Naive B cell (primary cell): ENCODE results near the gene DES. TPM values are rescaled to one million over a fixed set of nuclear protein-coding genes. Genes with fewer than 3 reads are reported as not detected.
A peak's percentile ranks its signal among the peaks of the same experiment; 100 is the strongest.

Experiments used
- ATAC-seq, 2 donors: fragments of 150-1000 bp; cut with Tn5 transposase; 2 replicates each; pipeline ENCODE4 v1.10.0; 2021; ENCODE audit warnings: low read depth in 2 of 2, mild to moderate bottlenecking in 2 of 2, moderate library complexity in 2 of 2
- DNase-seq: peaks from one replicate; pipeline ENCODE4 v3.0.0; 2022
- H3K27ac Mint-ChIP-seq, 6 donors: one replicate each; pipeline ENCODE4 v1.8.0; 2020 to 2022; ENCODE audit warnings: mild to moderate bottlenecking in 6 of 6, mixed read lengths in 6 of 6, moderate library complexity in 5 of 6, inconsistent platforms in 2 of 6
- H3K27me3 Mint-ChIP-seq, 3 donors: one replicate each; pipeline ENCODE4 v1.8.0; 2021 to 2022; ENCODE audit warnings: mixed read lengths in 3 of 3, mild to moderate bottlenecking in 1 of 3
- H3K36me3 Mint-ChIP-seq, 2 donors: one replicate each; pipeline ENCODE4 v1.8.0; 2020 to 2022; ENCODE audit warnings: mixed read lengths in 2 of 2, inconsistent platforms in 1 of 2, mild to moderate bottlenecking in 1 of 2
- H3K4me1 Mint-ChIP-seq, 3 donors: one replicate each; pipeline ENCODE4 v1.8.0; 2020 to 2022; ENCODE audit warnings: mixed read lengths in 3 of 3, inconsistent platforms in 1 of 3, mild to moderate bottlenecking in 1 of 3, moderate library complexity in 1 of 3
- H3K4me3 Mint-ChIP-seq, 8 donors: one replicate each; pipeline ENCODE4 v1.8.0; 2020 to 2022; ENCODE audit warnings: mild to moderate bottlenecking in 8 of 8, mixed read lengths in 8 of 8, moderate library complexity in 8 of 8, inconsistent platforms in 2 of 8
- H3K9me3 Mint-ChIP-seq, 7 donors: one replicate each; pipeline ENCODE4 v1.8.0; 2020 to 2022; ENCODE audit warnings: mixed read lengths in 7 of 7, mild to moderate bottlenecking in 5 of 7, inconsistent platforms in 2 of 7, moderate library complexity in 1 of 7
- polyA plus RNA-seq, 6 donors: library from polyadenylated mRNA; unstranded; fragments of 300-500 nt; fragmentation: Illumina TruSeq; gene quantifications; one replicate each; pipeline ENCODE4 v1.2.3, GENCODE V29; 2021; ENCODE audit warnings: low read depth in 6 of 6

DES gene
- polyA plus RNA-seq, 6 donors from 2014 or later = not detected

DNA sequence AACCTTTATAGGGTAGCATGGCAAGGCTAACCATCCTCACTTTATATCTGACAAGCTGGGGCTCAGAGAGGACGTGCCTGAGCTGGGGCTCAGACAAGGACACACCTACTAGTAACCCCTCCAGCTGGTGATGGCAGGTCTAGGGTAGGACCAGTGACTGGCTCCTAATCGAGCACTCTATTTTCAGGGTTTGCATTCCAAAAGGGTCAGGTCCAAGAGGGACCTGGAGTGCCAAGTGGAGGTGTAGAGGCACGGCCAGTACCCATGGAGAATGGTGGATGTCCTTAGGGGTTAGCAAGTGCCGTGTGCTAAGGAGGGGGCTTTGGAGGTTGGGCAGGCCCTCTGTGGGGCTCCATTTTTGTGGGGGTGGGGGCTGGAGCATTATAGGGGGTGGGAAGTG lies 1.2 kb upstream of the DES start:
- ATAC-seq (no peak), DNase-seq (no peak)
- H3K4me1 Mint-ChIP-seq = peaks cover 0 to 2% (median 0%) of the 10 kb centered on the region in 3 donors
- no peaks in the 10 kb centered on the region for H3K36me3 Mint-ChIP-seq
- H3K27me3 Mint-ChIP-seq = peaks cover 35 to 80% (median 77%) of the 10 kb centered on the region in 3 donors
- peaks cover 0 to 18% (median 5%) of the 10 kb centered on the region in 7 donors for H3K9me3 Mint-ChIP-seq
- H3K4me3 Mint-ChIP-seq = peak overlapping the region in 1 of 8 donors; percentile 53
- H3K27ac Mint-ChIP-seq = peak overlapping the region in 1 of 6 donors; percentile 42

DNA sequence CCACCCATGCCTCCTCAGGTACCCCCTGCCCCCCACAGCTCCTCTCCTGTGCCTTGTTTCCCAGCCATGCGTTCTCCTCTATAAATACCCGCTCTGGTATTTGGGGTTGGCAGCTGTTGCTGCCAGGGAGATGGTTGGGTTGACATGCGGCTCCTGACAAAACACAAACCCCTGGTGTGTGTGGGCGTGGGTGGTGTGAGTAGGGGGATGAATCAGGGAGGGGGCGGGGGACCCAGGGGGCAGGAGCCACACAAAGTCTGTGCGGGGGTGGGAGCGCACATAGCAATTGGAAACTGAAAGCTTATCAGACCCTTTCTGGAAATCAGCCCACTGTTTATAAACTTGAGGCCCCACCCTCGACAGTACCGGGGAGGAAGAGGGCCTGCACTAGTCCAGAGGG lies 803 bp upstream of the DES start:
- Mint-ChIP-seq H3K4me3 (no peak overlapping the region), H3K36me3 (no peaks in the 10 kb centered on the region), H3K9me3 (peaks cover 0 to 15% (median 4%) of the 10 kb centered on the region in 7 donors), H3K27me3 (peaks cover 39 to 81% (median 80%) of the 10 kb centered on the region in 3 donors), H3K4me1 (peaks cover 0 to 2% (median 0%) of the 10 kb centered on the region in 3 donors), H3K27ac (no peak overlapping the region)
- no peak for ATAC-seq
- DNase-seq = no peak

DNA sequence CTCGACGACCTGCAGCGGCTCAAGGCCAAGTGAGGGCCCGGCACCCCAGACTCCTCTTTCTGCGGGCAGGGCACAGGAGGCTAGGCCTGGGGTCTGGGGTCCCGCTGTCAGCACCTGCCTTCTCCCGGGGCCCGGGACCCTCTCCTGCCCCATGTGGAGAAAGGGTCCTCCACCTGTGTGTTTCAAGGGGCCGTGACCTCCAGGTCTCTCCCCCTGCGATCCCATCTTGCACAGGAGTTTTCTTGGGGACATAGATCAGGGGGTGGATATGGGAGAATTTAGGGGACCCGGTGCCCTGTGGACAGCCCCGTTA lies 791 bp downstream of the DES start:
- H3K27ac Mint-ChIP-seq = peak overlapping the region in 1 of 6 donors; percentile 67
- H3K27me3 Mint-ChIP-seq = peaks cover 38 to 79% (median 76%) of the 10 kb centered on the region in 3 donors
- H3K4me1 Mint-ChIP-seq = peaks cover 0 to 2% (median 0%) of the 10 kb centered on the region in 3 donors
- no peak overlapping the region for H3K4me3 Mint-ChIP-seq
- ATAC-seq (no peak), DNase-seq (no peak)
- H3K9me3 Mint-ChIP-seq = peaks cover 0 to 2% (median 0%) of the 10 kb centered on the region in 7 donors
- H3K36me3 Mint-ChIP-seq = no peaks in the 10 kb centered on the region

DNA sequence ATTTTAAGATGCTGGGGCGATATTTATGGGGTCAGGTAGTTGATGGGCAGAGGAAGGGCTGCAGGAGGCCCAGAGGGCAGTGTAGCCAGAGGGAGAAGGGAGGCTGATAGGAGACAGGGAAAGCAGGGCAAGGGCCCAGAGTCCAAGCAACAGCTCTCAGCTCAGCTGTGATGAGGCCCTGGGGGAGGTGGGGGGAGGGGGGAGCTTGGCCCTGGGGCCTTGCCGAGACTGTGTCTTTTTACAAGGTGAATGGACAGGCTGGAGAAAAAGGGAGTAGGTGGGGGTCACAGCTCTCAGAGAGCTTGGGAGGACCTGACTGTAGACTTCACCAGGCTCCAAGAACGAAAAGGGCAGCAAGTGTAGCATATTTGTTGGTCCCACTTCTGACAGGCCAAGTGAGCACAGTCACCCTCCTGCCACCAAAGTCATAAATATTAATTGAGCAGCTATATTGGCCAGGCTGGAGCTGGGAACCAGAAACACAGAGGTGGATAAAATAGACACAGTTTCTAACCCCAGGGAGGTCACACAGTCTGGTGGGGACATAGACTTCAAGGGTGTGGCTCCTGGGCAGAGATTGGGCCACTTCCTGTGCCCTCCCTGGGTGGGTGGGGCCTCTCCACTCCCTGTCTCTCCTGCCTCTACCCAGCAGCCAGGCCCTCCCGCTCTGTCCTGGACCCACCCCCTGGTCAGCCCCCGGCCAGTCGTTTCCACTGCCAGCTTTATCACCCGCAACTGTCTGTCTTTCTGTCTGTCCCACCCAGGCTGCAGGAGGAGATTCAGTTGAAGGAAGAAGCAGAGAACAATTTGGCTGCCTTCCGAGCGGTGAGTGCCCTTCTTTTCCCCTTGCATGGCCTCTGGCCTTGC lies 1.4 kb downstream of the DES start:
- Mint-ChIP-seq H3K9me3 (peaks cover 0 to 2% (median 0%) of the 10 kb centered on the region in 7 donors), H3K4me3 (no peak overlapping the region), H3K27me3 (peaks cover 39 to 82% (median 79%) of the 10 kb centered on the region in 3 donors), H3K36me3 (no peaks in the 10 kb centered on the region), H3K27ac (peak overlapping the region in 1 of 6 donors; percentile 67), H3K4me1 (peaks cover 0 to 2% (median 0%) of the 10 kb centered on the region in 3 donors)
- DNase-seq (no peak), ATAC-seq (no peak)

DNA sequence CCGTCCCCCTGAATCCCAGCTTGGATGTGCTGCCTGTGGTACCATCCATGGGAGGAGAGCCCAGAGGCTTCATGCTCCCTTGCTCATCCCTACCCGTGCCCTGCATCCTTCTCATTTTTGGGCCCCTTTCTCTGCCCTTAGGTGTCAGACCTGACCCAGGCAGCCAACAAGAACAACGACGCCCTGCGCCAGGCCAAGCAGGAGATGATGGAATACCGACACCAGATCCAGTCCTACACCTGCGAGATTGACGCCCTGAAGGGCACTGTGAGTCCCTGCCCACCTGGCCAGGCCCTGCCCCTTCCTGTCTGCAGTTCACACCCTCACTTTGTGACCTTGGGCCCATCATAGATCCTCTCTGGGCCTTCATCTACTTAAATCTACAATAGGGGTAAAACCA lies 2.5 kb downstream of the DES start:
- ATAC-seq = no peak
- Mint-ChIP-seq H3K4me1 (peaks cover 0 to 2% (median 0%) of the 10 kb centered on the region in 3 donors), H3K4me3 (no peak overlapping the region), H3K27ac (no peak overlapping the region), H3K9me3 (peaks cover 0 to 2% (median 0%) of the 10 kb centered on the region in 7 donors), H3K27me3 (peaks cover 38 to 83% (median 80%) of the 10 kb centered on the region in 3 donors), H3K36me3 (no peaks in the 10 kb centered on the region)
- DNase-seq = no peak

DNA sequence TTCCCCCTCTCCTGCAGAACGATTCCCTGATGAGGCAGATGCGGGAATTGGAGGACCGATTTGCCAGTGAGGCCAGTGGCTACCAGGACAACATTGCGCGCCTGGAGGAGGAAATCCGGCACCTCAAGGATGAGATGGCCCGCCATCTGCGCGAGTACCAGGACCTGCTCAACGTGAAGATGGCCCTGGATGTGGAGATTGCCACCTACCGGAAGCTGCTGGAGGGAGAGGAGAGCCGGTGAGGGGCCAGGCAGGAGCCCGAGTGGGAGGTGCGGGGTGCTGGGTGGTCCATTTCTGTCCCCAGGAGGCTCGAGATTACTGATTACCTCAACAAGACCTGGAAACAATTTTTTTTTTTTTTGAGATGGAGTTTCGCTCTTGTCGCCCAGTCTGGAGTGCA lies 3.1 kb downstream of the DES start:
- H3K4me3 Mint-ChIP-seq = no peak overlapping the region
- H3K27ac Mint-ChIP-seq = no peak overlapping the region

DNA sequence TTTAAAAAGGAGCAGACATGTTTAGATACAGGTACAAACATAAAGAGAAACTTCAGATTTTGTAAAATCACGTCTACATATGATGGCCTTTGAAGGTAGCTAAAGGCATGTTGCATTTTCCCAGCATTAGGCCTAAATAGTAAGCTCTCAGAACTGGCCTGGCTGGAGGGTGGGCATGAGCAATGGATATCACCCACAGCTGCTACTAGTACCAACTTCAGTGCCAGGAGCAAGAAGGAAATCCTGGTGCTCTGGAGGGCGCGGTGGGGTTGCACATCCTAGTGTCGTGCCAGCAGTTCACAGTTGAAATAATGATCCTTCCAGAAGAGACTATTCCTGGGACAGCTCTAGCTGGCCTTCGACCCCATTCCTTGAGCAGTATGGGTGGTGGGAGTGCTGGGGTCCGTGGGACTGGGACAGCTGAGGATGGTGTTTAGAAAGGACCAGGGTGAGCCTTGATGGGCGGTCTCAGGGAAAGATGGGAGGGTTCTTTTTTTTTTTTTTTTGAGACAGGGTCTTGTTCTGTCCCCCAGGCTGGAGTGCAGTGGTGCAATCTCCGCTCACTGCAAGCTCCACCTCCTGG lies 4.9 kb downstream of the DES start:
- Mint-ChIP-seq H3K27me3 (peaks cover 31 to 85% (median 84%) of the 10 kb centered on the region in 3 donors), H3K4me1 (peaks cover 0 to 2% (median 0%) of the 10 kb centered on the region in 3 donors), H3K9me3 (peaks cover 0 to 2% (median 0%) of the 10 kb centered on the region in 7 donors), H3K27ac (no peak overlapping the region), H3K4me3 (peak overlapping the region in 1 of 8 donors; percentile 72), H3K36me3 (no peaks in the 10 kb centered on the region)
- DNase-seq (no peak), ATAC-seq (no peak)

More for the DNA sequence above, 3.1 kb downstream of the DES start:
- no peaks in the 10 kb centered on the region for H3K36me3 Mint-ChIP-seq
- H3K27me3 Mint-ChIP-seq = peaks cover 34 to 83% (median 80%) of the 10 kb centered on the region in 3 donors
- ATAC-seq = no peak
- H3K9me3 Mint-ChIP-seq = peaks cover 0 to 2% (median 0%) of the 10 kb centered on the region in 7 donors
- no peak for DNase-seq
- peaks cover 0 to 2% (median 0%) of the 10 kb centered on the region in 3 donors for H3K4me1 Mint-ChIP-seq

DNA sequence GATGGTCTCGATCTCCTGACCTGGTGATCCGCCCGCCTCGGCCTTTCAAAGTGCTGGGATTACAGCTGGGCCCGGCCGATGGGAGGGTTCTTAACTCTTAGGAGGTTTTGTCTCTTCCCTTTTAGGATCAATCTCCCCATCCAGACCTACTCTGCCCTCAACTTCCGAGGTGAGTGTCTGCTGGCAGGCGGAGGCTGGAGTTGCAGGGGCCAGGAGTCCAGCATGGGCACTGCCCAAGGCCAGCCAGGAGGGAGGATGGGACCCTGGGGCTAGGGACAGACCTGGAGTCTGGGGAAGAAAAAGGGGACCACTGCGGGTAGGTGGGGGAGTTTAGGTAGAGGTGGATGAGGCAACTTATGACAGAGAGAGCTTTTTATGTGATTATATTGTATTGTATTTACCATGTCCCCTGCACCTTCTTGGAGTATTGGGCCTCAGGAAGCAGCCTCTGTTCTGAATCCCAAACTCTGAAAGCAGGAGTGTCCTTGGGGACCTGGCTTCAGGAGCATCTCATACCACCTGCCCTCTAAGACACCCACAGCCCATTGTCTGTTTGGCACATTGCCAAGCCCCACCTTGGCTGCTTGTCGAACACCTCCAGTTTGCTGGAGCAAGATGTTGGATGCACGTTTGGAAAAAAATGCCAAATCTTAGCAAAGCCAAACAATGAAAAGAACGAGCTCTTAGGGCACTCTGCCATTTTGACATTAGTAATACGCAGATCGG lies 5.6 kb downstream of the DES start:
- DNase-seq = no peak
- ATAC-seq = no peak

DNA sequence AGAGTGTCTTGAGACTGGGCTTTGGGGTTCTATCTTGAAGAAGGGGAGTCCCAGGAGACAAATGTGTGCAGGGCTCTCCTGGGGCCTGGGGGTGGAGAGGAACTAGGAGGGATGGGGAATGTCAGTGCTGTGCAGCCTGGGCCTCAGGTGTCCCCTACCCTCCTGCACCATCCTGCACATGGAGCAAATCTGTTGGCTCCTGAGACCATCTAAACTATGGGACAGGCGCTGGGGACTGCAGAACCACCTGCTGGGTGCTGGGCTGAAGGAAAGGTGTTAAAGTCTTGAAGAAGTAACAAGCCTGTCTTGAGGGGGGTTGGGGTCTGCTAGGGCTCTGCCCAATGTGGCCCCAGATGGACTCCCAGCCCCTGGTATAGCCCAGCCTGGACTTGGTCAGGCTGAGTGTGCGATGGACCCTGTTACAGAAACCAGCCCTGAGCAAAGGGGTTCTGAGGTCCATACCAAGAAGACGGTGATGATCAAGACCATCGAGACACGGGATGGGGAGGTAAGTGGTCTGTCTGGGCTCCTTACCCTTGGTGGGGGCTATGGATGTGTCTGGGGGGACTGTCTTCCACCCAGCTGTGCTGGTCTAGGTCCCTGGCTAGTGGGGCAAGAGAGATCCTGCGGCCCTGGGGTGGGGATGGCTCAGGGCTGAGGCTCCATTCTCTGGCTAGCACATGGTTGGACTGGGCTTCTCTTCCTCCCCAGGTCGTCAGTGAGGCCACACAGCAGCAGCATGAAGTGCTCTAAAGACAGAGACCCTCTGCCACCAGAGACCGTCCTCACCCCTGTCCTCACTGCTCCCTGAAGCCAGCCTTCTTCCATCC lies 7.3 kb downstream of the DES start:
- peaks cover 20 to 79% (median 67%) of the 10 kb centered on the region in 3 donors for H3K27me3 Mint-ChIP-seq
- DNase-seq (no peak), ATAC-seq (no peak)
- H3K4me1 Mint-ChIP-seq = no peaks in the 10 kb centered on the region
- peaks cover 0 to 1% (median 0%) of the 10 kb centered on the region in 7 donors for H3K9me3 Mint-ChIP-seq
- H3K36me3 Mint-ChIP-seq = no peaks in the 10 kb centered on the region
- peak overlapping the region in 1 of 8 donors; percentile 12 for H3K4me3 Mint-ChIP-seq
- no peak overlapping the region for H3K27ac Mint-ChIP-seq

More for the DNA sequence above, 5.6 kb downstream of the DES start:
- Mint-ChIP-seq H3K9me3 (peaks cover 0 to 2% (median 0%) of the 10 kb centered on the region in 7 donors), H3K4me3 (peak overlapping the region in 1 of 8 donors; percentile 9), H3K36me3 (no peaks in the 10 kb centered on the region), H3K27me3 (peaks cover 32 to 90% (median 84%) of the 10 kb centered on the region in 3 donors), H3K27ac (no peak overlapping the region), H3K4me1 (peaks cover 0 to 2% (median 0%) of the 10 kb centered on the region in 3 donors)

DNA sequence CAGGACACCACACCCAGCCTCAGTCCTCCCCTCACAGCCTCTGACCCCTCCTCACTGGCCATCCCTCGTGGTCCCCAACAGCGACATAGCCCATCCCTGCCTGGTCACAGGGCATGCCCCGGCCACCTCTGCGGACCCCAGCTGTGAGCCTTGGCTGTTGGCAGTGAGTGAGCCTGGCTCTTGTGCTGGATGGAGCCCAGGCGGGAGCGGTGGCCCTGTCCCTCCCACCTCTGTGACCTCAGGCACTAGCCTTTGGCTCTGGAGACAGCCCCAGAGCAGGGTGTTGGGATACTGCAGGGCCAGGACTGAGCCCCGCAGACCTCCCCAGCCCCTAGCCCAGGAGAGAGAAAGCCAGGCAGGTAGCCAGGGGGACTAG lies 7.9 kb downstream of the DES start:
- Mint-ChIP-seq H3K27me3 (peaks cover 20 to 73% (median 64%) of the 10 kb centered on the region in 3 donors), H3K27ac (no peak overlapping the region), H3K4me3 (no peak overlapping the region), H3K36me3 (no peaks in the 10 kb centered on the region), H3K4me1 (no peaks in the 10 kb centered on the region), H3K9me3 (peaks cover 0 to 1% (median 0%) of the 10 kb centered on the region in 7 donors)
- ATAC-seq (no peak), DNase-seq (no peak)

DNA sequence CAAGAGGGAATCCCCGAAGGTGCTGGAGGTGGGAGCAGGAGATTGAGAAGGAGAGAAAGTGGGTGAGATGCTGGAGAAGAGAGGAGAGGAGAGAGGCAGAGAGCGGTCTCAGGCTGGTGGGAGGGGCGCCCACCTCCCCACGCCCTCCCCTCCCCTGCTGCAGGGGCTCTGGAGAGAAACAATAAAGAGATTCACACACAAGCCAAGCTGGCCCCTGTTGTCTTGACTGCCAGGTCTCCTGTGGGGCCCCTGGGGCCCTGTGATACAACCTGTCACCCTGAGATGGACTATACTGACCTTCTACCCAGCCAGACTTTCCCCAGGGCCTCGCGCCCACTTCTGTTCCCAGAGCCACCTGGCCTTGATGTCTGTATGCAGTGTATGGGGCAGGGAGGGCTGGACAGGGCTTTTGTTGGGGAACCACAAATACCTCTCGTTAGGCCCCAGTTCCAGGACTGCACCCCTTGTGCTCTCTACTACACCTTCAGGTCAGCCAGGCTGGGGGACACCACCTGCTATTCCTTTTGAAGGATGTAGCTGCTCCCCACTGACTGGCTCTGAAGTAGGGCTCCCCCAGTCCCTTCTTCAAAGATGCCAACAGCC lies 8.5 kb downstream of the DES start:
- Mint-ChIP-seq H3K27me3 (peaks cover 20 to 74% (median 64%) of the 10 kb centered on the region in 3 donors), H3K9me3 (peaks cover 0 to 1% (median 0%) of the 10 kb centered on the region in 7 donors), H3K36me3 (no peaks in the 10 kb centered on the region), H3K27ac (no peak overlapping the region), H3K4me3 (no peak overlapping the region), H3K4me1 (no peaks in the 10 kb centered on the region)
- DNase-seq (no peak), ATAC-seq (no peak)

DNA sequence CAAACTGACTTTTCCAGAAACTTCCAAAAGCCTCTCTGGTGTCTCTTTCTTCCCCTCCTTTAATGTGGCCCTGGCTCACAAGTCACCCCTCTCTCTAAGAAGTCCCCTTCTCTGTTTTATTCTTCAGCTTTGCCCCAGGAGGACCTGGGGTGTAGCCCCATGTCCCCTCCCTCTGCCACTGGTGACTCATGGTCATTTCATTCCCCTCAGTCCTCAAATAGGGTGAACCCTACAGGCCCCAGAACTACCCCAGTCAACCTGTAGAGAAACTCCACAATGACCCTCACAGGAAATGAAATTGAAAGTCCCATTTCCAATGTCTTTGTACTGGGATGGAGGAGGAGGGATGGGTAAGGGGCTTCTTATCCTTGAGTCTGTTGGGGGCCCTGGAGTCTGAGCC lies 10.3 kb downstream of the DES start:
- no peak for DNase-seq
- ATAC-seq = no peak
- Mint-ChIP-seq H3K36me3 (no peaks in the 10 kb centered on the region), H3K4me1 (no peaks in the 10 kb centered on the region), H3K27ac (no peak overlapping the region), H3K4me3 (peak overlapping the region in 1 of 8 donors; percentile 18), H3K27me3 (peaks cover 20 to 77% (median 67%) of the 10 kb centered on the region in 3 donors), H3K9me3 (peaks cover 0 to 1% (median 0%) of the 10 kb centered on the region in 7 donors)
